ENCODE results near the gene PPFIBP2.

The PPFIBP2 gene

GRCh38 chr11:7513234-7514098 lies at the start of gene PPFIBP2:
PPFIBP2 (plus strand) TSS chr11:7513999; CDS start chr11:7549476, 35,477 bp downstream.
- DNase-seq: peak; percentile 83

- no peak for DNase-seq
Measured at GRCh38 chr11:7467652-7468051, 46.1 kb upstream of the PPFIBP2 start.

- no peak for DNase-seq
Measured at GRCh38 chr11:7469351-7469865, 44.4 kb upstream of the PPFIBP2 start.

- DNase-seq: no peak
Measured at GRCh38 chr11:7471071-7471470, 42.7 kb upstream of the PPFIBP2 start.

GRCh38 chr11:7473717-7474116 lies 40.1 kb upstream of the PPFIBP2 start:
- DNase-seq: no peak

GRCh38 chr11:7480113-7480512 lies 33.7 kb upstream of the PPFIBP2 start:
- DNase-seq: no peak

GRCh38 chr11:7484131-7484530 lies 29.7 kb upstream of the PPFIBP2 start:
- DNase-seq: no peak

GRCh38 chr11:7484645-7485044 lies 29.2 kb upstream of the PPFIBP2 start:
- DNase-seq: no peak

- no peak for DNase-seq
Measured at GRCh38 chr11:7485186-7486097, 28.4 kb upstream of the PPFIBP2 start, which contains the start of gene OLFML1. OLFML1 (plus strand) TSS chr11:7485506; CDS start chr11:7485876, 370 bp downstream.

- no peak for DNase-seq
Measured at GRCh38 chr11:7486098-7486780, 27.6 kb upstream of the PPFIBP2 start.

- no peak for DNase-seq
Measured at GRCh38 chr11:7486781-7487140, 27.0 kb upstream of the PPFIBP2 start.

GRCh38 chr11:7487360-7487759 lies 26.4 kb upstream of the PPFIBP2 start:
- no peak for DNase-seq

- no peak for DNase-seq
Measured at GRCh38 chr11:7488681-7489080, 25.1 kb upstream of the PPFIBP2 start.

- DNase-seq: no peak
Measured at GRCh38 chr11:7489376-7489775, 24.4 kb upstream of the PPFIBP2 start.

- DNase-seq: no peak
Measured at GRCh38 chr11:7490054-7490453, 23.7 kb upstream of the PPFIBP2 start.

- no peak for DNase-seq
Measured at GRCh38 chr11:7490535-7490934, 23.3 kb upstream of the PPFIBP2 start.

- no peak for DNase-seq
Measured at GRCh38 chr11:7492253-7492652, 21.5 kb upstream of the PPFIBP2 start.

GRCh38 chr11:7493670-7494069 lies 20.1 kb upstream of the PPFIBP2 start:
- DNase-seq: no peak

GRCh38 chr11:7494086-7494745 lies 19.6 kb upstream of the PPFIBP2 start:
- no peak for DNase-seq

GRCh38 chr11:7495882-7496551 lies 17.8 kb upstream of the PPFIBP2 start:
- peak; percentile 45 for DNase-seq

GRCh38 chr11:7498193-7498592 lies 15.6 kb upstream of the PPFIBP2 start:
- DNase-seq: peak; percentile 4

GRCh38 chr11:7499081-7499480 lies 14.7 kb upstream of the PPFIBP2 start:
- DNase-seq: no peak
